ENCODE results near the gene MED20. TPM values are rescaled to one million over a fixed set of nuclear protein-coding genes. Genes with fewer than 3 reads are reported as not detected.

The MED20 gene
- total RNA-seq, 1 donor from 2014 or later: 16.7 TPM

GRCh38 chr6:41901882-41902519, 18.9 kb downstream of the MED20 start:
- no peak for DNase-seq

GRCh38 chr6:41900861-41901260, 20.1 kb downstream of the MED20 start:
- no peak for DNase-seq

GRCh38 chr6:41896281-41896680, 24.7 kb downstream of the MED20 start:
- no peak for DNase-seq

- peak; percentile 72 for DNase-seq
These were observed 25.4 kb downstream of the MED20 start, which contains the start of gene USP49 for GRCh38 chr6:41895300-41896233. TSS of gene USP49 (minus strand) at chr6:41895375. CDS start at chr6:41806983, 88,392 bp downstream.

- no peak for DNase-seq
These were observed 26.3 kb downstream of the MED20 start for GRCh38 chr6:41894366-41895299.

GRCh38 chr6:41892921-41893564, 27.9 kb downstream of the MED20 start:
- no peak for DNase-seq

- DNase-seq: peak; percentile 89
These were observed 33.6 kb downstream of the MED20 start for GRCh38 chr6:41887331-41887751.

- no peak for DNase-seq
These were observed 35.0 kb downstream of the MED20 start for GRCh38 chr6:41885930-41886329.

GRCh38 chr6:41884957-41885356, 36.0 kb downstream of the MED20 start:
- DNase-seq: no peak

GRCh38 chr6:41881506-41881905, 39.4 kb downstream of the MED20 start:
- no peak for DNase-seq

GRCh38 chr6:41878961-41879405, 42.0 kb downstream of the MED20 start:
- no peak for DNase-seq

GRCh38 chr6:41878246-41878645, 42.7 kb downstream of the MED20 start:
- DNase-seq: no peak

GRCh38 chr6:41877051-41877680, 43.8 kb downstream of the MED20 start:
- no peak for DNase-seq

- no peak for DNase-seq
These were observed 46.2 kb downstream of the MED20 start for GRCh38 chr6:41874741-41875140.

- DNase-seq: no peak
These were observed 48.8 kb downstream of the MED20 start for GRCh38 chr6:41872147-41872546.

- no peak for DNase-seq
These were observed 49.2 kb downstream of the MED20 start for GRCh38 chr6:41871691-41872090.

- DNase-seq: no peak
These were observed 61.6 kb downstream of the MED20 start for GRCh38 chr6:41859356-41859755.

GRCh38 chr6:41858703-41859102, 62.2 kb downstream of the MED20 start:
- no peak for DNase-seq
